GM21390 (cell line): ENCODE measurements around the gene ARHGEF16.

ENCODE experiments used
- ATAC-seq: cut with Tn5 transposase; IDR thresholded peaks from one replicate; pipeline ENCODE4 v1.9.1; 2021; ENCODE audit not compliant: unreplicated experiment

The ARHGEF16 gene

GRCh38 chr1:3516911-3517675, 62.6 kb downstream of the ARHGEF16 start:
- ATAC-seq: no peak

- ATAC-seq: no peak
These were observed 63.8 kb downstream of the ARHGEF16 start for GRCh38 chr1:3518256-3518655.

- no peak for ATAC-seq
These were observed 64.3 kb downstream of the ARHGEF16 start for GRCh38 chr1:3518756-3519155.

GRCh38 chr1:3519301-3519885, 64.9 kb downstream of the ARHGEF16 start:
- no peak for ATAC-seq

GRCh38 chr1:3520419-3521378, 66.2 kb downstream of the ARHGEF16 start:
- no peak for ATAC-seq

- no peak for ATAC-seq
These were observed 67.0 kb downstream of the ARHGEF16 start for GRCh38 chr1:3521426-3521825.

GRCh38 chr1:3522112-3522511, 67.6 kb downstream of the ARHGEF16 start:
- no peak for ATAC-seq

GRCh38 chr1:3522564-3523265, 68.2 kb downstream of the ARHGEF16 start:
- ATAC-seq: no peak

GRCh38 chr1:3523980-3524379, 69.5 kb downstream of the ARHGEF16 start:
- no peak for ATAC-seq

- ATAC-seq: no peak
These were observed 70.2 kb downstream of the ARHGEF16 start for GRCh38 chr1:3524556-3525203.

- ATAC-seq: no peak
These were observed 71.4 kb downstream of the ARHGEF16 start for GRCh38 chr1:3525551-3526482.

- no peak for ATAC-seq
These were observed 73.3 kb downstream of the ARHGEF16 start for GRCh38 chr1:3527774-3528173.

GRCh38 chr1:3529099-3529729, 74.7 kb downstream of the ARHGEF16 start:
- ATAC-seq: no peak

- ATAC-seq: no peak
These were observed 75.8 kb downstream of the ARHGEF16 start for GRCh38 chr1:3530086-3530925.
